Endothelial cell (in vitro differentiated cells): ENCODE results near the gene ITPKB. TPM values are rescaled to one million over a fixed set of nuclear protein-coding genes. Genes with fewer than 3 reads are reported as not detected.

Experiments used
- DNase-seq: peaks from one replicate; pipeline ENCODE4 v3.0.0; 2021; ENCODE audit warnings: low spot score
- H3K27ac Mint-ChIP-seq: one replicate; pipeline ENCODE4 v1.8.0; 2021; ENCODE audit warnings: mixed read lengths, inconsistent platforms; ENCODE audit not compliant: unreplicated experiment
- H3K27me3 Mint-ChIP-seq: one replicate; pipeline ENCODE4 v1.8.0; 2021; ENCODE audit warnings: mild to moderate bottlenecking, moderate library complexity, mixed read lengths, inconsistent platforms; ENCODE audit not compliant: unreplicated experiment
- H3K36me3 Mint-ChIP-seq: one replicate; pipeline ENCODE4 v1.8.0; 2021; ENCODE audit warnings: mild to moderate bottlenecking, low read depth, mixed read lengths, inconsistent platforms; ENCODE audit not compliant: unreplicated experiment
- H3K4me1 Mint-ChIP-seq: one replicate; pipeline ENCODE4 v1.8.0; 2021; ENCODE audit warnings: mild to moderate bottlenecking, mixed read lengths, inconsistent platforms; ENCODE audit not compliant: unreplicated experiment
- H3K4me3 Mint-ChIP-seq: one replicate; pipeline ENCODE4 v1.8.0; 2021; ENCODE audit warnings: mild to moderate bottlenecking, mixed read lengths, inconsistent platforms; ENCODE audit not compliant: unreplicated experiment
- H3K9me3 Mint-ChIP-seq: one replicate; pipeline ENCODE4 v1.8.0; 2021; ENCODE audit warnings: mixed read lengths, inconsistent platforms; ENCODE audit not compliant: unreplicated experiment
- CTCF ChIP-seq: fragments of 200-600 bp; sonication (generic); IDR thresholded peaks from one replicate; pipeline ENCODE4 v1.5.0; 2021; ENCODE audit warnings: antibody characterized with exemption; ENCODE audit not compliant: unreplicated experiment
- total RNA-seq: library from RNA; stranded (reverse); fragmentation: NEBNext Ultra II Directional; extraction: Animal tissue kit (Norgen Biotek cat#: 25700); gene quantifications from one replicate; pipeline ENCODE4 v1.2.1, GENCODE V29; 2021; ENCODE audit not compliant: unreplicated experiment

The ITPKB gene
- total RNA-seq, 1 donor from 2014 or later: 144 TPM

GRCh38 chr1:226679262-226679661 is 59.8 kb downstream of the ITPKB start:
- Mint-ChIP-seq H3K27me3 (peaks cover 9% of the 10 kb centered on the region), H3K9me3 (no peaks in the 10 kb centered on the region), H3K36me3 (peaks cover 27% of the 10 kb centered on the region), H3K4me3 (peak overlapping the region; percentile 27), H3K27ac (peak overlapping the region; percentile 44), H3K4me1 (peaks cover 77% of the 10 kb centered on the region)
- DNase-seq: no peak
- no peak for TF ChIP-seq CTCF

- TF ChIP-seq CTCF: no peak
- DNase-seq: no peak
- Mint-ChIP-seq H3K4me1 (peaks cover 74% of the 10 kb centered on the region), H3K27ac (no peak overlapping the region), H3K4me3 (no peak overlapping the region), H3K27me3 (peaks cover 6% of the 10 kb centered on the region), H3K36me3 (peaks cover 21% of the 10 kb centered on the region), H3K9me3 (no peaks in the 10 kb centered on the region)
These were observed 60.4 kb downstream of the ITPKB start for GRCh38 chr1:226678701-226679100.

GRCh38 chr1:226678251-226678650 is 60.8 kb downstream of the ITPKB start:
- Mint-ChIP-seq H3K36me3 (peaks cover 16% of the 10 kb centered on the region), H3K4me3 (no peak overlapping the region), H3K27me3 (peaks cover 6% of the 10 kb centered on the region), H3K9me3 (no peaks in the 10 kb centered on the region), H3K27ac (no peak overlapping the region), H3K4me1 (peaks cover 72% of the 10 kb centered on the region)
- TF ChIP-seq CTCF: no peak
- DNase-seq: no peak

GRCh38 chr1:226677027-226678020 is 61.8 kb downstream of the ITPKB start:
- H3K4me1 Mint-ChIP-seq: peaks cover 77% of the 10 kb centered on the region
- no peak for TF ChIP-seq CTCF
- peaks cover 13% of the 10 kb centered on the region for H3K36me3 Mint-ChIP-seq
- H3K4me3 Mint-ChIP-seq: no peak overlapping the region
- DNase-seq: no peak
- H3K27ac Mint-ChIP-seq: peak overlapping the region; percentile 43
- H3K27me3 Mint-ChIP-seq: peaks cover 6% of the 10 kb centered on the region
- H3K9me3 Mint-ChIP-seq: no peaks in the 10 kb centered on the region

GRCh38 chr1:226676381-226676780 is 62.7 kb downstream of the ITPKB start:
- TF ChIP-seq CTCF: no peak
- no peaks in the 10 kb centered on the region for H3K9me3 Mint-ChIP-seq
- H3K4me1 Mint-ChIP-seq: peaks cover 86% of the 10 kb centered on the region
- DNase-seq: no peak
- no peak overlapping the region for H3K4me3 Mint-ChIP-seq
- H3K27ac Mint-ChIP-seq: peak overlapping the region; percentile 43
- peaks cover 6% of the 10 kb centered on the region for H3K27me3 Mint-ChIP-seq
- peaks cover 13% of the 10 kb centered on the region for H3K36me3 Mint-ChIP-seq
